Memory B cell (primary cell): Measurements from ENCODE around the gene PTPRD.

Experiments
- ATAC-seq: fragments of 150-1000 bp; cut with Tn5 transposase; 2 replicates; pipeline ENCODE4 v1.10.0; 2021; ENCODE audit warnings: low read depth, mild to moderate bottlenecking, moderate library complexity
- DNase-seq, 2 donors: peaks; one replicate each; pipeline ENCODE4 v3.0.0; 2022; ENCODE audit warnings: low spot score in 2 of 2
- H3K27ac Mint-ChIP-seq: one replicate; pipeline ENCODE4 v1.8.0; 2022; ENCODE audit warnings: mild to moderate bottlenecking, moderate library complexity, mixed read lengths
- H3K27me3 Mint-ChIP-seq: one replicate; pipeline ENCODE4 v1.8.0; 2022; ENCODE audit warnings: mixed read lengths
- H3K36me3 Mint-ChIP-seq: one replicate; pipeline ENCODE4 v1.8.0; 2022; ENCODE audit warnings: mild to moderate bottlenecking, mixed read lengths
- H3K4me1 Mint-ChIP-seq: one replicate; pipeline ENCODE4 v1.8.0; 2022; ENCODE audit warnings: mixed read lengths
- H3K4me3 Mint-ChIP-seq: one replicate; pipeline ENCODE4 v1.8.0; 2022; ENCODE audit warnings: mild to moderate bottlenecking, moderate library complexity, mixed read lengths
- H3K9me3 Mint-ChIP-seq: one replicate; pipeline ENCODE4 v1.8.0; 2022; ENCODE audit warnings: mixed read lengths

PTPRD gene

GRCh38 chr9:9799287-9799686 lies 813.5 kb downstream of the PTPRD start:
- Mint-ChIP-seq H3K9me3 (no peaks in the 10 kb centered on the region), H3K4me3 (no peak overlapping the region), H3K36me3 (no peaks in the 10 kb centered on the region), H3K27ac (no peak overlapping the region), H3K4me1 (no peaks in the 10 kb centered on the region), H3K27me3 (no peaks in the 10 kb centered on the region)
- DNase-seq (no peak), ATAC-seq (no peak)

- H3K9me3 Mint-ChIP-seq, result no peaks in the 10 kb centered on the region
- no peak for ATAC-seq
Measured at GRCh38 chr9:9792144-9792857, 820.5 kb downstream of the PTPRD start.

GRCh38 chr9:9791611-9792010 lies 821.2 kb downstream of the PTPRD start:
- H3K27me3 Mint-ChIP-seq, result no peaks in the 10 kb centered on the region
- no peak overlapping the region for H3K4me3 Mint-ChIP-seq
- H3K27ac Mint-ChIP-seq, result no peak overlapping the region
- ATAC-seq (no peak), DNase-seq (no peak)
- H3K9me3 Mint-ChIP-seq, result no peaks in the 10 kb centered on the region
- H3K36me3 Mint-ChIP-seq, result no peaks in the 10 kb centered on the region
- peaks cover 2% of the 10 kb centered on the region for H3K4me1 Mint-ChIP-seq

More at GRCh38 chr9:9792144-9792857, 820.5 kb downstream of the PTPRD start:
- Mint-ChIP-seq H3K4me1 (peaks cover 2% of the 10 kb centered on the region), H3K4me3 (no peak overlapping the region), H3K27me3 (no peaks in the 10 kb centered on the region), H3K36me3 (no peaks in the 10 kb centered on the region), H3K27ac (no peak overlapping the region)
- DNase-seq, result no peak

- DNase-seq (peak in 1 of 2 donors; percentile 20), ATAC-seq (no peak)
- H3K36me3 Mint-ChIP-seq, result no peaks in the 10 kb centered on the region
- H3K27ac Mint-ChIP-seq, result peak overlapping the region; percentile 32
- H3K4me3 Mint-ChIP-seq, result no peak overlapping the region
- no peaks in the 10 kb centered on the region for H3K9me3 Mint-ChIP-seq
- H3K4me1 Mint-ChIP-seq, result peaks cover 2% of the 10 kb centered on the region
- no peaks in the 10 kb centered on the region for H3K27me3 Mint-ChIP-seq
Measured at GRCh38 chr9:9790216-9790872, 822.5 kb downstream of the PTPRD start.

GRCh38 chr9:9783711-9784110 lies 829.1 kb downstream of the PTPRD start:
- ATAC-seq (no peak), DNase-seq (no peak)
- Mint-ChIP-seq H3K9me3 (no peaks in the 10 kb centered on the region), H3K27ac (no peak overlapping the region), H3K4me3 (no peak overlapping the region), H3K27me3 (no peaks in the 10 kb centered on the region), H3K36me3 (no peaks in the 10 kb centered on the region), H3K4me1 (no peaks in the 10 kb centered on the region)

- no peaks in the 10 kb centered on the region for H3K4me1 Mint-ChIP-seq
- H3K9me3 Mint-ChIP-seq, result no peaks in the 10 kb centered on the region
- no peak for DNase-seq
- no peak overlapping the region for H3K27ac Mint-ChIP-seq
- H3K36me3 Mint-ChIP-seq, result no peaks in the 10 kb centered on the region
- no peak for ATAC-seq
- no peak overlapping the region for H3K4me3 Mint-ChIP-seq
- no peaks in the 10 kb centered on the region for H3K27me3 Mint-ChIP-seq
Measured at GRCh38 chr9:9783211-9783610, 829.6 kb downstream of the PTPRD start.

- Mint-ChIP-seq H3K36me3 (no peaks in the 10 kb centered on the region), H3K4me3 (no peak overlapping the region), H3K27ac (no peak overlapping the region), H3K9me3 (no peaks in the 10 kb centered on the region), H3K4me1 (no peaks in the 10 kb centered on the region), H3K27me3 (peaks cover 2% of the 10 kb centered on the region)
- DNase-seq, result no peak
- no peak for ATAC-seq
Measured at GRCh38 chr9:9778293-9778692, 834.5 kb downstream of the PTPRD start.

- Mint-ChIP-seq H3K4me1 (no peaks in the 10 kb centered on the region), H3K27ac (no peak overlapping the region), H3K27me3 (peaks cover 2% of the 10 kb centered on the region), H3K4me3 (no peak overlapping the region), H3K36me3 (no peaks in the 10 kb centered on the region), H3K9me3 (no peaks in the 10 kb centered on the region)
- ATAC-seq (no peak), DNase-seq (no peak)
Measured at GRCh38 chr9:9774471-9774870, 838.3 kb downstream of the PTPRD start.

GRCh38 chr9:9771314-9771713 lies 841.5 kb downstream of the PTPRD start:
- no peak overlapping the region for H3K27ac Mint-ChIP-seq
- peaks cover 2% of the 10 kb centered on the region for H3K27me3 Mint-ChIP-seq
- H3K4me1 Mint-ChIP-seq, result no peaks in the 10 kb centered on the region
- no peak overlapping the region for H3K4me3 Mint-ChIP-seq
- DNase-seq (no peak), ATAC-seq (no peak)
- no peaks in the 10 kb centered on the region for H3K36me3 Mint-ChIP-seq
- no peaks in the 10 kb centered on the region for H3K9me3 Mint-ChIP-seq

- Mint-ChIP-seq H3K4me3 (no peak overlapping the region), H3K27ac (no peak overlapping the region), H3K4me1 (no peaks in the 10 kb centered on the region), H3K9me3 (peaks cover under 1% of the 10 kb centered on the region), H3K36me3 (no peaks in the 10 kb centered on the region), H3K27me3 (no peaks in the 10 kb centered on the region)
- no peak for DNase-seq
- ATAC-seq, result no peak
Measured at GRCh38 chr9:9764821-9765220, 848.0 kb downstream of the PTPRD start.

GRCh38 chr9:9754186-9754585 lies 858.6 kb downstream of the PTPRD start:
- H3K27ac Mint-ChIP-seq, result no peak overlapping the region
- H3K4me3 Mint-ChIP-seq, result no peak overlapping the region
- H3K36me3 Mint-ChIP-seq, result no peaks in the 10 kb centered on the region
- DNase-seq, result no peak
- no peak for ATAC-seq
- H3K27me3 Mint-ChIP-seq, result peaks cover 2% of the 10 kb centered on the region
- H3K9me3 Mint-ChIP-seq, result no peaks in the 10 kb centered on the region
- no peaks in the 10 kb centered on the region for H3K4me1 Mint-ChIP-seq

- H3K4me1 Mint-ChIP-seq, result no peaks in the 10 kb centered on the region
- no peak overlapping the region for H3K4me3 Mint-ChIP-seq
- DNase-seq (no peak), ATAC-seq (no peak)
- H3K9me3 Mint-ChIP-seq, result no peaks in the 10 kb centered on the region
- no peaks in the 10 kb centered on the region for H3K36me3 Mint-ChIP-seq
- H3K27ac Mint-ChIP-seq, result no peak overlapping the region
- peaks cover under 1% of the 10 kb centered on the region for H3K27me3 Mint-ChIP-seq
Measured at GRCh38 chr9:9753266-9753665, 859.5 kb downstream of the PTPRD start.

GRCh38 chr9:9752722-9753121 lies 860.1 kb downstream of the PTPRD start:
- Mint-ChIP-seq H3K4me1 (no peaks in the 10 kb centered on the region), H3K36me3 (no peaks in the 10 kb centered on the region), H3K4me3 (no peak overlapping the region), H3K27me3 (no peaks in the 10 kb centered on the region), H3K27ac (no peak overlapping the region), H3K9me3 (no peaks in the 10 kb centered on the region)
- ATAC-seq, result no peak
- DNase-seq, result no peak

GRCh38 chr9:9751996-9752395 lies 860.8 kb downstream of the PTPRD start:
- H3K4me1 Mint-ChIP-seq, result no peaks in the 10 kb centered on the region
- H3K9me3 Mint-ChIP-seq, result no peaks in the 10 kb centered on the region
- ATAC-seq (no peak), DNase-seq (no peak)
- H3K4me3 Mint-ChIP-seq, result no peak overlapping the region
- H3K27ac Mint-ChIP-seq, result no peak overlapping the region
- no peaks in the 10 kb centered on the region for H3K36me3 Mint-ChIP-seq
- H3K27me3 Mint-ChIP-seq, result no peaks in the 10 kb centered on the region

- H3K9me3 Mint-ChIP-seq, result no peaks in the 10 kb centered on the region
- no peaks in the 10 kb centered on the region for H3K27me3 Mint-ChIP-seq
- H3K27ac Mint-ChIP-seq, result no peak overlapping the region
- ATAC-seq (no peak), DNase-seq (no peak)
- no peaks in the 10 kb centered on the region for H3K4me1 Mint-ChIP-seq
- no peak overlapping the region for H3K4me3 Mint-ChIP-seq
- no peaks in the 10 kb centered on the region for H3K36me3 Mint-ChIP-seq
Measured at GRCh38 chr9:9750719-9751118, 862.1 kb downstream of the PTPRD start.
